GM12892 (cell line): ENCODE measurements around the gene SLC29A2.

Experiments
- POLR2A ChIP-seq: IDR thresholded peaks from 2 replicates; pipeline ENCODE4 v1.6.1; 2011; ENCODE audit warnings: low read depth, low read length, control low read depth
- POLR2AphosphoS5 ChIP-seq: IDR thresholded peaks from 2 replicates; pipeline ENCODE4 v1.6.1; 2011; ENCODE audit warnings: low read depth, low read length, control low read depth

DNA sequence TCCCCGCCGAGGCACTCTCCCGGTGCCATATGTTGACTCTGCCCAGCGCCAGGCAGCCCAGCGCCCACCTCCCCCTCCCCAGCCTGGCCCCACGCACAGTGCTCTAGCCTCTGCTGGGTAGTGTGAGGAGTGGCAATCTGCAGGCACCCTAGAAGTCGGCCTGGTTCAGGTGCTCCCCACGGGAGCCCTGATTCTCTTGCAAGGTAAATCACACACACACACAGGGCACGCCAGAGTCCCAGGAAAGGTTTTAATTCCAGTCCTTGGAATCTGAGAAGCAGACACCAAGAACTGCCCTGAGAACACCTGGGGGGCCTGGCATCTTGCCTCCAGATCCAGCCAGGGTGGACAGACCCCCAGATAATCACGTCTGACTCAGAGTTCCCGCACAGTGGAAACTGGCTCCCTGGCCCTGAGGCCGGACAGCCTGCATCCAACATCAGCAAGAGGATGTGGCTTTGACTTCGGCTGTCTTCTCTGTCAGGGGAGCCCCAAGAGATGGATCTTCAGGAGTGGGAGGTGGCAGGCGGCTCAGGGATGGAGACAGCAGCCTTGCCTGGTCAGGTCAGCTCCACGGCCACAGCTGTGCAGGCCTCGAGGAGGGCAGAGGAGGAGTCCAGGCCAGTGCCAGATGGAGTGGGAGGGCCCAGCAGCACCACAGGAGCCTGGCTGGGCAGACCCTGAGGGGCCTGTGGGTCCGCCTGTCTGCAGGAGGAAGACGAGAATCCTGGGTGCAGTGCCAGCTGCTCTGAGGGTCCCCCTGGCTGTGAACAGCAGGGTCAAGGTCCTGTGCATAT lies 34.3 kb downstream of the SLC29A2 start:
- TF ChIP-seq POLR2A (no peak), POLR2AphosphoS5 (no peak)
